Activated T-helper 1 cell treated with anti-CD3 and anti-CD28 coated beads, Interleukin-2, amount 50 U/mL, for 16 hours (primary cell): ENCODE measurements around the gene TMEM191B.
"Not testable (repeated sequence)": the region's sequence is repeated elsewhere in the genome, so short reads cannot be mapped to it uniquely, and the experiment has no call there.

ENCODE experiments used
- DNase-seq, 2 donors: peaks; one replicate each; pipeline ENCODE4 v3.0.0-alpha.2; 2020; ENCODE audit warnings: low read depth in 1 of 2, low spot score in 1 of 2

The TMEM191B gene

DNA sequence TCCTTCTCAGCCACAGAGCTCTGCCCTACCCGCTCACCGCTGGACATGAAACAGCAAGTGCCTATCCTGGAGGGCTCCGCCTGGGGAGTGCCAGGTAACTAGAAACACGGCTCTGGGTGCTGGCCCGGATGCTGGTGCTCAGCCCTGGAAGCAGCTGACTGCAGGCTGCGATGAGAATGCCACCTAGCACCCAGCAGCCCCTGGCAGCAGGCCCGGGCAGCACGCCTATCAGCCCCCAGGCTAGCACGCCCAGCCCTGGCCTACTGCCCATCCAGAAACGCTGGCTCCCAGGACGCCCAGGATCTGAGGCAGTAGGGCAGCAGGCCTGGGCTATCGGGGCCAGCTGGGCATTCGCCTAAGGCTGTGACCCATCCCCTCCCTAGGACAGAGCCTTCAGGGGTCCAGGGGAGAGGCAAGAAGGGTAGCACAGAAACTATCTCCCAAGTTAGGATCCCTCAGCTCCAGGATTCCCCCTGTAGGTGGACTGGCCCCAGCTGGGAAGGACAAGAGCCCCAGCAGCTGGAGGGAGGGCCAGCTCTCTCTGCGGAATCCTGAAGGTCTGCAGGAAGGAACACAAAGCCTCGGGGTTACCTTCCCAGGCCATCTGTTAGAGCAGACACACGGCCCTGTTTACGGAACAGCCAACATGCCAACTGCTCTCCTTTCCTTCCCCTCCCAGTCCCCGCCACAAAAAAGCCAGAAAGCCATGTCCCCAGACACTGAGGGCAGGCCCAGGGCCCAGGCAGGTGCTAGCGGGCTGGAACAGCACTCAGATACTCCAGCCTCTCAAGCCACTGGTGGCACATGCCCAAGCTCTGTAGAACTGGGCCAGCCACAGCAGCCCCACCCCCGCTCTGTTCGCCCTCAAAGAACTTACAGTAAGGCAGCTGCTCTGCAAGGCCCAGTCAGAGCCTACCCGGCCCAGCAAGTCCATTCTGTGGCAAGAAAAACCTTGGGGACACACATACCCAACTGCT, 27.0 kb downstream of the TMEM191B start:
- DNase-seq, result not testable (repeated sequence)

DNA sequence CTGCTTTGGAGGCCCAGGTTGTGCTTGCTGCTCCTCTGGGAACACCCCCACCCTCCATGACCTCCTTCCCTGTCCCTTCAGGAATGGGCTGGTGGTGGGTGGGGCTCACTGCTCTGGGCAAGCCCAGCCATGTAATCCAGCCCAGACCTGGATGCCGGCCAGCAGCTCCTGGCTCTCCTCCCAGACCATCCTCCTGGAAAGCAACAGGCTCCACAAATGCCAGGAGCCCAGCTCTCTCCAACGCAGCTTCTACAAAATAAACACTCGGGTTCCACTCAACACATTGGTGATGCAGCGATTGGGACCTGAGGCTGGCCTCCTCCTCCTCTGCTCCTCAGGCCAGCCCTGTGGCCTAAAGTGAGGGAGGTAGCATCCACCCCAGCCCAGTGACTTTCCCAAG, 30.9 kb downstream of the TMEM191B start:
- not testable (repeated sequence) for DNase-seq

DNA sequence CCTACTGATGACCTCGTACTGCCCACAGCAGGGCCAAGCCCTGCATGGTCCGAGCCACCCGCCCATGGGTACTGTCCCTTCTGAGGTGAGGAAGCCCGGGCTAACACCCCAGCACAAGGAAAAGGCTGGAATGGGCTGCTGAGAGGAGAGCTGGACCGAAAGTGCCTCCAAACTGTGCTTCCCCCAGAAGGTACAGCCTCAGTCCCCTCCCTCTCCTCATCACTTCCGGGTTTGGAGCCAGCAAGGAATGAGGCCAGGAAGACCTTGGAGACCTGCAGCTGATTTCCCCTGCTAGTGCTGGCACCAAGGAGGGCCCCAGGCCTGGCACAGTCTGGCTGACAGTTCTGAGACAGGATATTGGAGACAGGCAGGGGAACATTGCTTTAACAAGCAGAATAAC, 31.3 kb downstream of the TMEM191B start:
- DNase-seq, result not testable (repeated sequence)

DNA sequence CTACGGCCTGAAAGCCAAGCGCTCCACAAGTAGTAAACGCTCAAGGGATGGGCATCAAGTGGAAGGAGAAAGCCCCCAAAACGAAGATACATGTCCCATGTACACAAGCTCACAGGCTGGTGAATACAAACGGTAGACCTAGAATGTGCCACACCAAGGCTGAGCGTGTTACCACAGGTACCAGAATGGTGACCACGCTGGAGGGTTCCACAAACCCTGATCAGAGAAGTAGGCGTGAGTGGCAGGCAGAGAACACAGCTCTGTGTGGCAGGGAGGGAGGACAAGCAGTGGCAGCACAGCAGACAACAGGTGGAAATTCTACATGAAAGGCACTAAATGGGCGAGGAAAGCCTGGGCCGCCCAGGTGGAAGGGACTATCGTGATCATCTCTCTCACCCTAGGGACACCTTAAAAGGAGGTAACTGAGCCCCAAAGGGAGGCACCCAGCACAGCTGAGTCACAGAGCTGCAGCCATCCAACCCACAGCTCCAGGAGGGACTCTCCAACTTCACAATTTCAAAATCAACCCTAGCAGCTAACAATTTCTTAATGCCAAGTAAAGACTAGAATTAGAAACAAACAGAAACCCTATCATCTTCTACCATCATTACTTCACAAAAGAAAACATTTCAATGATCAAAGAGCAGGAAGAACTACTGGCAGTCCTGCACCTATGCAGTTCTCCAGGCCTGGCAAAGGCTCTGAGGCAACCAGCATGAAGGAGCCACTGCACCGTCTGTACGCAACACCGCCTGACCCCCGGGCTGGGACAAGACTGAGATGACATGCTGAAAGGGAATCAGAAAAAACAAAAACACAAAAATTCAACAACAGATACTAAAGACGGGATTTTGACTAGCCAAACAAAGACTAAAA, 32.7 kb downstream of the TMEM191B start:
- DNase-seq, result not testable (repeated sequence)

DNA sequence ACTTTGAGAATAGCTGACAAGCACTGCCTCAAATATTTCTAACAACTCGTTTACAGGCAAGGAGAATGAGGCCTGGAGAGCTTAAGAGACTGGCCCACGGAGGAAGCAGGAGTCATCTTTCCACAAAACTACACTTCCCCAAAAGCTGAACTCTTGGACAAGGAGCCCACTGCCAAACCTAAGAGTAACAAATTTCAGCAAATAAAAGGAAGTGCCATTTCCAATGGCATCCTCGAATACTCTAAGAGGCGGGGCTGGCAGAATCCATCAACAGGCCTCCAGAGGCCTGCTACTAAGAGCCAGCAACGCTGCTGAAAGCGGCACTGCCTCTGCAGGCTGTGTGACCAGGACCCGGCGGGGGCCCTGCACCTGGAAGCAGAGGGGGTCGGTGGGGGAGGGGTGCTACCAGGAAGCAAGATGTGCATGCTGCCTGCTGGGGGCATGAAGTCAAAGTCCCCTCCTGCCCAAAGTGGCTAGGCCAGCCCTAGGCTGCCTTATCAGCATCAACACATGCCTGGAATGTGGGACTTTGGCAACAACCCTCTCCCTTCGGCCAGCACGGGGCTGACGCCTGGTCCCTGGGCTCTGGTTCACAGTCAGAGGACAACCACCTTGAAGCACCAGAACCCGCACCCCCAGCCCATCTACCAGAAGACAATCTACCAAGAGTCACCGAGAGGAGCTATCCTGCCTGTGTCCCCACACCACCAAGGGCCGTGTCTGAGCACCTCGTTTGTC, 43.1 kb downstream of the TMEM191B start:
- not testable (repeated sequence) for DNase-seq

DNA sequence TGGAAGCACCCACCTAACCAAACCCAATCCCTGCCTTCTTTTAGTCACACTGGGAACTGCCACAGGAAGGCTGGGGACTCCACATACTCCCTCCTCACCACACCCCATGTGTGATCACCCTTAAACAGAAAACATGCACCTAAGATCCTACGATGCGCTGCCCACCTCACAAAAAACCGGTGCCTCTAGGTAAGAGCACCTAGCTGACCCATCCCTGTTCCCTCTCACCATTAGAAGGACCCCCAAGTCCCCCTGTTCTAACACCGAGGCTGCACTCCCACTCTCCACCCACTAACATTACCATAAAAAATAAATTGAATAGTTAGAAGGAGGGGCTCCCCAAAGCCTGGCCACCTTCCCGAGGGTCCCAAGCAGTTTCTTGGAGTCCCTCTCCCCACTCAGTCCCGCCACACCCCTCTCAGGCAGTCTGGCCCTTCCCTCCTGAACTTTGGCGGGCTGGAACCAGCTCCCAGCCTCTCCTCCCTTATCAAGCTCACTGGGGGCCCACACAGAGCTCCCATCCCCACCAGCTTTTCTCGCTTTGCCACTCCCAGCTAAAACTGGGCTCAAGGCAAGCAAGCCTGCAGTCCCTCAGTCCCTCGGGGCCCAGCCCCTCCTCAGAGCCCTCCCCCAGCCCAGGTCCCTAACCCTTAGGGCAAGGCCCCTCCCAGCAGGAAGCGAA, 46.0 kb downstream of the TMEM191B start:
- not testable (repeated sequence) for DNase-seq

DNA sequence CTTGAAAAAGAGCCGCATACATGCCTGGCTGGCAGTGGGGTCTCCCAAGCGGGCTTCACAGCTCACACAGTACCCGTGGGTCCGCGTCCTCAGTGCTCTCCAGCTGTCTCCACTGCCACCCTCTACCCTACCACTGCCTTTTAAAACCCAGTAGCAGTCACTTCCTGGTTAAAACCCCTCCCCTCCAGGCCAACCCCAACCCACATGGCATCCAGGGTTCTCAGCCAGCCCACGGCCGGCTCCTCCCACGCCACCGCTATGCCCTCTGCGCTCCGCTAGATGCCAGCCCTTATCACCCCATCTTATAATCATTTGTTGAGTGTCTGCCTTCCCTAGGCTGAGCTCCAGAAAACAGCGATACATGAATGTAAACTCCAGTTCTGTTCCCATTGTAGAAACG, 47.0 kb downstream of the TMEM191B start:
- not testable (repeated sequence) for DNase-seq

DNA sequence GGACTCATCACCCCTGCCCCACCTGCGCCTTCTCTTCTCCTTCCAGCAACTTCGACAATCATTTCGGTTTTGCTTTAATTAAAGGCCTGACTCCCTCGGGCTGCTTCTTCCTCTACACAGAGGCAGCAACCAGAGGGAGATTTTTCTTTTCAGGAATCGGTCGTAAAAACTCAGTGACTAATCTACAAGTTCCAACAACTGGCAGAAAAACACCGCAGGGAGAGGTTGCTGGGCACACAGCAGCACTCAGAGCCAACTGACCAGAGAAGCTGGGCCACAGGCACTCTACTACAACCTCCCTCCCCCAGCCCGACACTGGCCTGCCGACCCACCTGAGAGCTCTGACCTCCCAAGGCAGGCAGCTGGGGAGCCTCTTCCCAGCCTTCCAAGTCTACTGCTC, 48.1 kb downstream of the TMEM191B start:
- not testable (repeated sequence) for DNase-seq

DNA sequence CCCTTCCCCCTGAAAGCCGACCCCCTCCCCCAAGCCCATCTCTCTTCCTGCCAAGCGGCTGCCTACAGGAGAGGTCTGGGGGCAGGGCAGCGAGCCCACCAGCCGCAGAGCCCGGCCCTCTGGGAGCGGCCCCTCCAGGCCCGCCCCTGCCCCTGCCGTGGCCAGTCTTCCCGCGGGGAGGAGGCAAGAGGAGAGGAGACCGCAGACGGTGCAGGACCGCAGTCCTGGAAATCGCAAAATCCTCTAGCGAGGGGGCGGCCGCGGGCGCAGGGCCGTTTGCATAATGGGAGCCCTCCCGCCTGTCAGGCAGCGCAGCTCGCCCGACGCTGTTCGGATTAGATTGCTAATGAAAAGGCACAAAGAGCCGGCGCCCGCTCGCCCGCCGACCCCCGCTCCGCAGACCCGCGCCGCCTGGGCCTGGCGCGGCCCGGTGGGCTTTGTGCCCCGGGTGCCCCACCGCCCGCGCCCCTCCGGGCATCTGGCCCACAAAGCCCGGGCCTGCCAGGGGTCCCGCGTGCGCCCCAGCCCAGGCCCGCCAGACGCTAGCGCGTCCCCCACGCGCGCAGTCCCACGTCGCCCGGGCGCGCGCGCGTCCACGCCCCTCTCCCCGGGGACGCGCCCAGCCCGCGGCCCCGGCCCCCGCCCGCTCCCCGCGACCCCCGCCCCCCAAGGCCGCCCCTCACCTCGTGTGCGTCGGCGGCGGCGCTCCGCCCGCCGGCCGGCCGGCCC, 49.7 kb downstream of the TMEM191B start:
- not testable (repeated sequence) for DNase-seq

DNA sequence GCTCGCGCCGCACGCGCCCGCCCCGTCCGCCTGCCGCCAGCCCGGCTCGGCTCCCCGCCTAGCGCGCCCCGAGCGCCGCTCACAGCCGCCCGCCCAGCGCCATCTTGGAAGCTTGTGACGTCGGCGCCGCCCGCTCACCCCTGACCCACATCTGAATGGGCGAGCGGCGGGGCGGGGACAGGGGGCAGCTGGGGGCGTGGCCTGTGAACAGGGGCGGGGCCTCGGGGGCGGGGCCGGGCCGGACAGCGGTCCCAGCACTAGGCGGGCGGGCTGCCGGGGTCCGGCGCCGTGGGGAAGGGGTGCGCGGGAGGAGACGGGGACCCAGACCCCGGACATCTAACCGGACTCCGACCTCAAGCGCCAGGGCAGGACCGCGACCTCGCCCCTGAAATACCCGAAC, 50.2 kb downstream of the TMEM191B start:
- peak in 1 of 2 donors; percentile 4 for DNase-seq
